Endothelial cell of umbilical vein (primary cell): ENCODE results near the gene ZNF253.
"Not testable (repeated sequence)": the region's sequence is repeated elsewhere in the genome, so short reads cannot be mapped to it uniquely, and the experiment has no call there.

ENCODE experiments used
- EZH2 ChIP-seq: IDR thresholded peaks from 2 replicates; pipeline ENCODE4 v1.6.1; 2012; ENCODE audit warnings: borderline replicate concordance, low read depth, mild to moderate bottlenecking, moderate library complexity, low read length, inconsistent platforms; ENCODE audit not compliant: severe bottlenecking
- GATA2 ChIP-seq: IDR thresholded peaks from 2 replicates; pipeline ENCODE4 v1.7.0; 2011; ENCODE audit warnings: low read depth, mild to moderate bottlenecking, moderate library complexity, mixed read lengths, low read length; ENCODE audit not compliant: insufficient read length, insufficient read depth
- MYC ChIP-seq: IDR thresholded peaks from one replicate; pipeline ENCODE4 v1.6.1; 2011; ENCODE audit warnings: mild to moderate bottlenecking, low read depth, low read length
- POLR2A ChIP-seq: IDR thresholded peaks from 2 replicates; pipeline ENCODE4 v1.6.1; 2012; ENCODE audit warnings: low read depth, mild to moderate bottlenecking, control low read depth, low read length
- POLR2AphosphoS5 ChIP-seq: IDR thresholded peaks from 2 replicates; pipeline ENCODE4 v1.6.1; 2012; ENCODE audit warnings: low read depth, mild to moderate bottlenecking, control low read depth, low read length, moderate library complexity; ENCODE audit not compliant: insufficient read depth
- TF ChIP-seq, protein P1 (sequence below), 2 donors: IDR thresholded peaks; 1 replicate in 1 of 2; 2 replicates in 1 of 2; pipeline ENCODE4 v1.5.1; 2011; ENCODE audit warnings: low read length in 2 of 2, mild to moderate bottlenecking in 2 of 2, moderate library complexity in 2 of 2, control low read depth in 1 of 2, inconsistent platforms in 1 of 2, low read depth in 1 of 2; ENCODE audit not compliant: insufficient read depth in 1 of 2; ENCODE audit errors: extremely low read depth in 1 of 2

DNA sequence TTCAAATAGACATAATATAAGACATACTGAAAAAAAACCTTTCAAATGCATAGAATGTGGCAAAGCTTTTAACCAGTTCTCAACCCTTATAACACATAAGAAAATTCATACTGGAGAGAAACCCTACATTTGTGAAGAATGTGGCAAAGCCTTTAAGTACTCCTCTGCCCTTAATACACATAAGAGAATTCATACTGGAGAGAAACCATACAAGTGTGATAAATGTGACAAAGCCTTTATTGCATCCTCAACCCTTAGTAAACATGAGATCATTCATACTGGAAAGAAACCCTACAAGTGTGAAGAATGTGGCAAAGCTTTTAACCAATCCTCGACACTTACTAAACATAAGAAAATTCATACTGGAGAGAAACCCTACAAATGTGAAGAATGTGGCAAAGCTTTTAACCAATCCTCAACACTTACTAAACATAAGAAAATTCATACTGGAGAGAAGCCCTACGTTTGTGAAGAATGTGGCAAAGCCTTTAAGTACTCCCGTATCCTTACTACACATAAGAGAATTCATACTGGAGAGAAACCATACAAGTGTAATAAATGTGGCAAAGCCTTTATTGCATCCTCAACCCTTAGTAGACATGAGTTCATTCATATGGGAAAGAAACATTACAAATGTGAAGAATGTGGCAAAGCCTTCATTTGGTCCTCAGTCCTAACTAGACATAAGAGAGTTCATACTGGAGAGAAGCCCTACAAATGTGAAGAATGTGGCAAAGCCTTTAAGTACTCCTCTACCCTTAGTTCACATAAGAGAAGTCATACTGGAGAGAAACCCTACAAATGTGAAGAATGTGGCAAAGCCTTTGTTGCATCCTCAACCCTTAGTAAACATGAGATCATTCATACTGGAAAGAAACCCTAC lies 68.0 kb downstream of the ZNF253 start:
- not testable (repeated sequence) for TF ChIP-seq MYC, EZH2, POLR2A, POLR2AphosphoS5, GATA2
- TF ChIP-seq, protein P1, sequence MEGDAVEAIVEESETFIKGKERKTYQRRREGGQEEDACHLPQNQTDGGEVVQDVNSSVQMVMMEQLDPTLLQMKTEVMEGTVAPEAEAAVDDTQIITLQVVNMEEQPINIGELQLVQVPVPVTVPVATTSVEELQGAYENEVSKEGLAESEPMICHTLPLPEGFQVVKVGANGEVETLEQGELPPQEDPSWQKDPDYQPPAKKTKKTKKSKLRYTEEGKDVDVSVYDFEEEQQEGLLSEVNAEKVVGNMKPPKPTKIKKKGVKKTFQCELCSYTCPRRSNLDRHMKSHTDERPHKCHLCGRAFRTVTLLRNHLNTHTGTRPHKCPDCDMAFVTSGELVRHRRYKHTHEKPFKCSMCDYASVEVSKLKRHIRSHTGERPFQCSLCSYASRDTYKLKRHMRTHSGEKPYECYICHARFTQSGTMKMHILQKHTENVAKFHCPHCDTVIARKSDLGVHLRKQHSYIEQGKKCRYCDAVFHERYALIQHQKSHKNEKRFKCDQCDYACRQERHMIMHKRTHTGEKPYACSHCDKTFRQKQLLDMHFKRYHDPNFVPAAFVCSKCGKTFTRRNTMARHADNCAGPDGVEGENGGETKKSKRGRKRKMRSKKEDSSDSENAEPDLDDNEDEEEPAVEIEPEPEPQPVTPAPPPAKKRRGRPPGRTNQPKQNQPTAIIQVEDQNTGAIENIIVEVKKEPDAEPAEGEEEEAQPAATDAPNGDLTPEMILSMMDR (IDR thresholded peaks at IDR 0.05; ENCODE audit: extremely low read depth in 1 of 2, insufficient read depth in 1 of 2, low read depth in 1 of 2, low read length in 2 of 2), result not testable (repeated sequence)
